NCI-H1694 (cell line): Measurements from ENCODE around the gene KLHL29.
A peak's percentile ranks its signal among the peaks of the same experiment; 100 is the strongest.

Experiments
- DNase-seq: peaks from one replicate; lab custom pipeline; 2025; lab: John Stamatoyannopoulos, UW

KLHL29 gene

GRCh38 chr2:23593752-23594459 is 208.9 kb downstream of the KLHL29 start:
- peak; percentile 67 for DNase-seq

DNA sequence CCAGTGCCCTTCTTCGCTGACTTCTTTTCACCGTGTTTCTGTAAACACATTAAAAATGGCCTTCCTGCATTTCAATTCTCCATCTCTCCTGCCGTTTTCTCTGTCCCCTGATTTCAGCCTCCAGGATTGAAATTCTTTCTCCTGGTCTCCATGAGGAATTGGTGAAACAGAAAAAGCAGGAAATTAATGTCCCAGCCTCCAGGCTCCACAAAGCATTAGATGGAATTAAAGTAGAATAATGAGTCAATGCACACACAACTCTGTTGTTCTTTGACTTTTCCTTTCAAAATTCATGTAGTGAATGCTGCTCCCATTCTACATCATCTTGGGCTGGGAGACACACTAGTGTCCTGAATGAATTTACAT is 209.5 kb downstream of the KLHL29 start:
- no peak for DNase-seq

- no peak for DNase-seq
Measured at GRCh38 chr2:23595021-23595420, 210.0 kb downstream of the KLHL29 start.

GRCh38 chr2:23595601-23596251 is 210.7 kb downstream of the KLHL29 start:
- peak; percentile 65 for DNase-seq

DNA sequence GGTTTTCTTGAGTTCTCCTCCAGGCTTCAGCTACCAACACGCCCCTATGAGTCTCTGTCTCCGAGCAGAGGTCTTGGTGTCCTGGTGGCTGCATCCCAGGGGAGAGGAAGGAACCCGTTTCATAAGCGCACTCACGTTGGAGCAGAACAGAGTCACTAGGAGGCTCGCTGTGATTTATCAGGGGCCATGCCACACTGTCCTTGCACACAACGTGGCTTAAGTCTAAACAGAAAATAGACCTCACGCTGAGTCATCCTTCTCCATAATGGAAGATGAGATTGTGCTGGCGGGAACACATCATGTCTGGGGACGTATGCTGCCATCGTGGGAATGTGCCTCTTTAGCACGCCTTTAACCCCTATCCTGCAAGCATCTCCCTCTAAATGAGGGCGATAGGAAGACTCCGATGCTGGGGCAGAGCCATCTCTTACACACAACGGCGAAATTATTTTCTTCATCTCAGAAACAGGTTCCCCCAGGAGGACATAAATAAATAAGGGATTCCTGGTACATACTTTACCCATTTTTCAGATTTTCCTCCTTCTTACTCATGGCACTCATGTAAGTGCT is 211.4 kb downstream of the KLHL29 start:
- DNase-seq, result no peak

- no peak for DNase-seq
Measured at GRCh38 chr2:23597687-23598086, 212.7 kb downstream of the KLHL29 start.

- DNase-seq, result no peak
Measured at GRCh38 chr2:23599006-23599405, 214.0 kb downstream of the KLHL29 start.

DNA sequence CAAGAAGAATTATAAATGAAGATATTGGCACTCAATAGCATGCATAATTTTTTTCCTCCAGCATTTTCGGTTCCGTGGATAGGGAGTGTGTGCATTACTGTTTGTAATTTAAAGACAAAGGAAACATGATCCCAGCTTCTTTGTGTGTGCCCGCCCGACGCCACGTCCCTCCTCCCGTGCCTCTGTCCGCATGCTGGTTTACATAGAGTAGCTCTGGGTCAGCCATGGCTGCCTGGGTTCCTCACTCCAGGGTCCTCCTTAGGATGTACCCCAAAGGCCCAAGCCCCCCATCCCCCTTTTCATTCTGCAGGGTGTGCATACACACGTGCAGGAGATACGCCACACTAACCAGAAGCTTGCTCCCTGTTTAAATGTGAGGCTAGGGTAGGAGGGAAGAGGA is 214.7 kb downstream of the KLHL29 start:
- no peak for DNase-seq

DNA sequence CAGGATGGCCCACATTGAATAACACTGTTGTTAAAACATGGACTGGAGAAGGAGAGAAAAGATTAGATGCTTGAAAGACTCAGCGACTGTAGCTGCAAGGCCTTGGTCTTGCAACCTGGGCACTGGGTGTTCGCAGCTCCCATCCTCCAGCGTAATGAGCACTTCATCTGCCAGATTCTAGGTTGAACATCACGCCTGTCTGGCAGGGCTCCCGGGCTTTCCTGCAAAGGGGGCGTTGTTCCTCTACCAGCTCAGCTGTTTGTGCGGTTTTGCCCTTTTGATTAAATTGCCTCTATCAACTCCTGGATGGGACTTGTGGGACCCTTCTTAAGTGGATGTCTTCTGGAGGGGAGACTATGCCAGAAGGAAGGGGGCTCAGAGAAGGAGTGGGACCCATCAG is 215.4 kb downstream of the KLHL29 start:
- DNase-seq, result peak; percentile 83

DNA sequence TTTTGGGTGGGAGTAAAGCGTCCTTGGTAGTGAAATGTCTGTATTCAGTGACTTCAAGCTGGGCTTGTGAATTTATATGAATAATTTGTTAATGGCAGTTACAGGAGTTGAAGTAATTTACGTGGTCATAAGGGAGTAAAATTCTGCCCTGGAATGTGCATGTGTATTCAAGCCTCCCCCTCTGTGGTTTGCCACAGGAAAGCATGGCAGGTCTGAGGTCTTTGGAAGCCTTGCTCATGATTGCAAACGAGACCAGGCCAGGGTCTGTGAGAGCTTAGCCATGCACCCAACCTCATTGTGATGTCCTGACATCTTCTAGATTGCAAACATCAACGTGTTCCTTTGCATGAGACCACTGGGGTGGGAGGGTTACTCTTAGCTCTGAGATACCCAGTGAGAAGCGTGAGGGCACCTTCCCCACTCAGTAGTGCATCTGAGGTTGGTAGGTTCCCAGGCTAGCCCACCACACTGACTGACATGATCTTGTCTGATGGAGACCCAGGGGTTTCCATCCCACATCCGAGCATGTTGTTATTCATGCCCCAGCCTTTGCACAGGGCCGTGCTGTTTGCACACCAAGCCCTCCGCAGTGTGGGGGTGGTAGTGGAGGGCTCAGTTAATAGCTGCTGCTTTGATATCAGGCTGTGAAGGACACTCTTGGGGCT is 216.5 kb downstream of the KLHL29 start:
- no peak for DNase-seq

- no peak for DNase-seq
Measured at GRCh38 chr2:23602116-23602515, 217.1 kb downstream of the KLHL29 start.

DNA sequence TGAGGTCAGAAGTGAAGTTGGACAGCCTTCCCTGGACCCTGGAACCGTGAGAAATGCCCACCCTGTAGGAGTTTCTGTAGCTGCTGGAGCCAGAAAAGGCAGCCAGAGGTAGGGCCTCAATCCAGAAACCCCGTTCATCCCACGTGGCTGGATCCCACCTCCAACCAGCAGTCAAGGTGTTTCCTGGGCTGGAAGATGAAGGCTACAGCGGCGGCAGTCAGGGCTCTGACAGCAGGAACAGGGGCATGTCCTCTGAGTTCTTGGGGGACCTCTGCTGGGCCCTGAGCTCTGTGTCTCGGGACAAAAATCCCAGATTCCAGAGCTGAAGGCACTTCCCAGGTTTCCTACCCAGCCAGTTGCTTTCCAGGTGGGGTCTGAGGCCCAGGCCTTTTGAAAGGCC is 218.2 kb downstream of the KLHL29 start:
- DNase-seq, result no peak

GRCh38 chr2:23603581-23603980 is 218.6 kb downstream of the KLHL29 start:
- DNase-seq, result no peak

- no peak for DNase-seq
Measured at GRCh38 chr2:23604731-23605130, 219.8 kb downstream of the KLHL29 start.

DNA sequence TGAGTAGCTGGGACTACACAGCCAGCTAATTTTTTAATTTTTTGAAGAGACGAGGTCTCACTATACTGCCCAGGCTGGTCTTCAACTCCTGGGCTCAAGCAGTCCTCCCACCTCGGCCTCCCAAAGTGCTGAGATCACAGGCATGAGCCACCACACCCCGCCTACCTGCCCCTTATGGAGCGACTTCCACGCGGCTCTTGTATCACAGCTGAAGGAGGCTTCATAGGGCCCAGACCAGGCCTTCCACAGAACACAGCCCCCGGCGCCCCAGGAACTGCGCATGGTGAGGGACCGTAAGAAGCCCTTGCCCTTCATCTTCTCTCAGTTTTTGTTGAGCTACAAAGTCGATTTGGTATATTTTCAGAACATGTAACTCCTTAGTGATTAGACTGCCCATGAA is 220.3 kb downstream of the KLHL29 start:
- DNase-seq, result no peak

DNA sequence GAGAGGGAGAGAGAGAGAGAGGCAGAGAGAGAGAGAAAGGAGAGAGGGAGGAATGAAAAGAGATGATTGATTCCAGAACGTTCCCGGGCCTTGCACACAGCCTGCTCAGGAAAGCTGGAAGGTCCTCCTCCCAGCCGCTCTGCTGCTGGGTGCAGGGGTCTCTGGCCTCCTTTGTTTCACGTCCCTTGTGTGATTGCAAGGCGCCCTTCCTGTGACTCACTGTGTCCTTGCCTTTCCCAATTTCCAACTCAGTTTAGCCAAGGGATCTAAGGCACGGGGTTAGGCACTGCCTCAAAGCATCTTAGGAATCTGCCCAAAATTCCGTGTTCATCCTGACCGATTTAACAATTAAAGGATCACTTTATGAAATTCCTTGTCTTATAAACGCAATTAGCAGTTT is 221.2 kb downstream of the KLHL29 start:
- DNase-seq, result no peak

- no peak for DNase-seq
Measured at GRCh38 chr2:23606968-23607367, 222.0 kb downstream of the KLHL29 start.

DNA sequence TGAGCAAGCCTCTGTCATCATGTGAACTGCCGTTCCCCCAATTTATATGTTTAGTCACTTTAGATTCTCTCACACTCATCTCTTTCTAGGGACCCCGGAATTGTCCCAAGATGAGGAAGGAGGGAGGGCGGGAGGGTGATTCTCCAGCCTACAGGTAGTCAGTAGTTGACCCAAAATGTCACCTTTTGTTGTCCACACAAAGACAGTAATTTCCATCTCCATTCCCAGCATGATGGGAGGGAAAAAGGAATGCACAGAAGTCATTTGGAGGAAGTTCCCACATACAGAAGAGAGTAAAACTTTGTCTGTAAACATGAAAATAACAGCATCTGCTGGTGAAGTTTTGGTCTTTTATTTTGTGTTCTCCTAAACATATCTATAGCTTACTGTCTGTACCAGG is 222.9 kb downstream of the KLHL29 start:
- no peak for DNase-seq

DNA sequence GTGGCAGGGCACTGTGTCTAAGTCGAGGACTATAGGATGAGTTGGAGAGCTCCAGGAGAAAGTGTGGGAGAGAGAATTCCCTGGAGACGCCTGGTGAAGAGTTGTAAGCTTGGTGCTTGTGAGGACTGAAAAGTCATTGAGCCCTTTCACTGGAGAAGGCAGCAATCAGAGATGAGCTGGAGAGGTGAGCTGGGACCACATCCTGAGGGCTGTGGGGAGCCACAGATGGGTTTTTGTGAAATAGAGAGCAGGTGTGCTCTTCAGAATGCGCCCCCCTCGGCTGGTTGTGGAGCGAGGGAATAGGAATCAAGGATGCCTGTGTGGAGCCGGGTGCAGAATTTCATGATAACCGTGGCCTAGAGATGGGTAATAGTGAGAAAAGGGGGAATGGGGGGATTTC is 224.3 kb downstream of the KLHL29 start:
- no peak for DNase-seq

DNA sequence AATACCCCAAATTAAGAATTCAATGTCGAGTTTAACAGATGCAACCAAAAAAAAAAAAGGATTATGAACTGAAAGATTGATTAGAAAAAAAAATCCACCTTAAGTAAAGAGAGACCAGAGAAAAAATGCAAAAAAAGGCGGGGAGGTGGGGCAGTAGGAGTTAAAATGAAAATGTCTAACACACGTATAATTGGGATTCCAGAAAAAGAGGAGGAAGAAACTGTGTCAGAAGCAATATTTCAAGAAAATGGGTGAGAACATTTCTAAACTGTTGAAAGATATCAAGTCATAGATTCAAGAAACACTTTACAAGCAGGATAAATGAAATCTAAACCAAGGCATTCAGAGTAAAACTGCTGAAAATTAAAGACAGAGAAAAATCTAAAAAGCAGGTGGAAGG is 226.9 kb downstream of the KLHL29 start:
- no peak for DNase-seq

DNA sequence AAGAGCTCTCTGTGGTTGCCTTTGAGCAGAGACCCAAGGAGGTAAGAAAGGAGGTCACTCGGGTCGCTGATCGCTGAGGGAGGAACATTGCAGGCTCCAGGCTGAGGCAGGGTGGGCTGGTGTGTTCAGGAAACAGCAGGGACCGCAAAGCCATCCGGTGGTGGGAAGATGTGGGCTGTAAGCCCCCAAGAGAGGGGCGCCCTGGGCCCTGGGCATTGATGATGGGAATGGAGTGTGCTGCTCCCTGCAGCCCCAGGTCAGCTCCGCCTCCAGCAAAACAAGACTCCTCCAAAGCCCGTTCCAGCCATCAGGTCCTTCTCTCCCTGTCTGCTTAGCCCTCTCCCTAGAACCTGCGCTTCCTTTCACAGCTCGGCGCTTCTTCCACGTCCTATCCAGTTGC is 229.7 kb downstream of the KLHL29 start:
- DNase-seq, result no peak

DNA sequence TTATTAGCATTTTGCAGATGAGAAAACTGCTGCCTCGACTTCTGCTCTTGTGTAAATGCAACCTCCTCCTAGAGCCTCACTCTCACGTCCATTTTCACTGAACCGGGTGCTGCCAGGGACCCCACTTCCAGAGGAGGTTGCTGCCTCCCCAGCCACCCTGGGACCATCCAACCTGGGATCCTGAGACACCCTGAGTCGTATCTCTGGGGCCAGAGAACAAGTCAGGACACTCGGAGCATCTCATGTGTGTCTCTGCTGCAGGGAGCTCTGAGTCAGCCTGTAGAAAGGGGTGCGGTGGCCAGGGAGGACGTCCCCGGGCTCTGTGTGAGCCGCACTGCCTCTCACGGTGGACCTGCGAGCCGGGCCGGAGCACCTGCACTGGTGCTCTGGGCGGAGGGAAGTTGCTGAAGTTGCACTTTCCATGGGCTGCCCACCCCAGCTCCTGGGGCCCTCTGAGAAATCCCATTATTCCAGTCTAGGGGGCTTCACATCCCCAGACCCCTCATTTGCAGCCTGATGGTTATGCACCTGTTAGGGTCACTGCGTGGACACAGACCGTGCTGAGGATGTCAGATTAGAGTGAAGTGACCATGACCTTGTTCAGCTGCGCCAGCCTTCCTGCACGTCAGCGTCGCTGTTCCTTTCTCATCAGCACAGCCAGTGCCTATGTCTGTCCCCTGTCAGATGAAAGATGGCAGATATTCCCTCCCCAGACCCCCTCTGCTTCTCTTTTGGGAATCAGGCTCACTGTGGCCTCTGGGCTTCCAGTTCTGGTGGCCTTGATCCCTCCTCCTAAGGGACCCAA is 230.4 kb downstream of the KLHL29 start:
- DNase-seq, result no peak
